ENCODE results near the gene ARHGEF26. TPM values are rescaled to one million over a fixed set of nuclear protein-coding genes. Genes with fewer than 3 reads are reported as not detected.

The ARHGEF26 gene
- total RNA-seq, 1 experiment from 2014 or later = 13.7 TPM

GRCh38 chr3:154182322-154182922, 61.2 kb downstream of the ARHGEF26 start:
- Histone ChIP-seq H2BK20ac (ENCODE audit: low read depth, low read length, poor library complexity, severe bottlenecking) (no peak overlapping the region), H3K23me2 (ENCODE audit: insufficient read length, low read depth, low read length, poor library complexity, severe bottlenecking) (no peaks in the 10 kb centered on the region), H3K14ac (ENCODE audit: insufficient read depth, low read length) (no peak overlapping the region), H2BK5ac (ENCODE audit: insufficient read length, low read length) (no peak overlapping the region), H3K18ac (ENCODE audit: insufficient read length, low read depth, low read length) (no peak overlapping the region), H2BK12ac (ENCODE audit: insufficient read length, low read depth, low read length) (no peak overlapping the region), H2BK15ac (ENCODE audit: low read depth, low read length) (no peak overlapping the region), H3K4ac (ENCODE audit: low read depth, low read length) (no peak overlapping the region), H3K23ac (ENCODE audit: insufficient read length, low read depth, low read length) (no peak overlapping the region), H3K27me3 (ENCODE audit: insufficient read depth, low read length) (no peaks in the 10 kb centered on the region), H3K9ac (ENCODE audit: extremely low read depth, insufficient read length, low read length) (no peak overlapping the region), H3K9me3 (ENCODE audit: control insufficient read depth, low read depth, low read length) (no peaks in the 10 kb centered on the region), H3K27ac (ENCODE audit: insufficient read length, low read depth, low read length) (no peak overlapping the region), H2AFZ (ENCODE audit: low read length) (no peak overlapping the region), H2BK120ac (ENCODE audit: low read depth, low read length, poor library complexity, severe bottlenecking) (no peak overlapping the region), H3K56ac (ENCODE audit: insufficient read length, low read depth, low read length) (no peak overlapping the region), H3K4me1 (ENCODE audit: insufficient read depth, low read length) (no peaks in the 10 kb centered on the region), H3K79me1 (ENCODE audit: insufficient read depth, low read depth, low read length, poor library complexity, severe bottlenecking) (no peaks in the 10 kb centered on the region), H4K8ac (replicated peaks; ENCODE audit: insufficient read length, low read depth, low read length) (no peak overlapping the region), H2AK5ac (ENCODE audit: insufficient read length, low read length) (no peak overlapping the region), H3T11ph (ENCODE audit: low read length) (no peak overlapping the region), H3K79me2 (ENCODE audit: insufficient read depth, low read length) (no peaks in the 10 kb centered on the region), H4K20me1 (ENCODE audit: control insufficient read depth, insufficient read depth, insufficient read length) (no peaks in the 10 kb centered on the region), H4K5ac (ENCODE audit: insufficient read length, low read depth, low read length) (no peak overlapping the region), H3K4me2 (ENCODE audit: insufficient read depth, insufficient read length, low read length) (no peak overlapping the region), H4K91ac (ENCODE audit: insufficient read length, low read depth, low read length) (no peak overlapping the region)
- H3K27me3 Mint-ChIP-seq (ENCODE audit: low read depth) = no peaks in the 10 kb centered on the region
- H3K9me3 Mint-ChIP-seq = no peaks in the 10 kb centered on the region
- peaks cover 6 to 11% of the 10 kb centered on the region in 2 experiments for H3K4me1 Mint-ChIP-seq
- no peak for DNase-seq
- H3K27ac Mint-ChIP-seq = no peak overlapping the region
- no peak overlapping the region for H3K4me3 Mint-ChIP-seq
- TF ChIP-seq CTCF (conservative IDR thresholded peaks at IDR 0.05) = no peak
- no CpG with 5 or more reads among the region's 4 CpGs for WGBS (ENCODE audit: extremely low coverage, insufficient read length, low lambda C conversion rate)
- 0 out of 7 replicates have a peak, but pooled peaks cover 0 to 1% (median 0%) of the 10 kb centered on the region in 3 experiments for H3K36me3 Mint-ChIP-seq (ENCODE audit: insufficient read depth in 1 of 3, low read depth in 3 of 3)

Data from H9 (cell line).